Measurements from ENCODE around the gene GRXCR2.
"Not testable (repeated sequence)": the region's sequence is repeated elsewhere in the genome, so short reads cannot be mapped to it uniquely, and the experiment has no call there.

Gene GRXCR2

DNA sequence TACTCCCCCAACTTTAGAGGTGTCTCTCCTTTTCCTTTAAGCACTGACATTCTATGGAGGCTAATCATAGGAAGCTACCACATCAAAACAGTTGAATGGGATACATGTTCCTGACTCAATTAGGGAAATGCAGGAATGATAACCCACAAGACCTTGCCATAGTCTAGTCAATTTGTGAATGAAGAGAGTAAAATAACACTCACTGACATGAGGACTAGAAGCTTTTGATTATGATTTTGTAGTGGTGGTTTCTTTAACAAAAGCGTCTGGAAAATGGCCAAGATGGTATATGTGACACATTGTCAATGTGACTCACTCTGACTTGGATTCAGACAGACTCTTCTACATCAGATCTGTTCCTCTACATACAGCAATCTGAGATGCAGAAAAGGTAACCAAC is 24.0 kb downstream of the GRXCR2 start:
- H3K27ac ChIP-seq = no peak overlapping the region
- TF ChIP-seq, protein P1, sequence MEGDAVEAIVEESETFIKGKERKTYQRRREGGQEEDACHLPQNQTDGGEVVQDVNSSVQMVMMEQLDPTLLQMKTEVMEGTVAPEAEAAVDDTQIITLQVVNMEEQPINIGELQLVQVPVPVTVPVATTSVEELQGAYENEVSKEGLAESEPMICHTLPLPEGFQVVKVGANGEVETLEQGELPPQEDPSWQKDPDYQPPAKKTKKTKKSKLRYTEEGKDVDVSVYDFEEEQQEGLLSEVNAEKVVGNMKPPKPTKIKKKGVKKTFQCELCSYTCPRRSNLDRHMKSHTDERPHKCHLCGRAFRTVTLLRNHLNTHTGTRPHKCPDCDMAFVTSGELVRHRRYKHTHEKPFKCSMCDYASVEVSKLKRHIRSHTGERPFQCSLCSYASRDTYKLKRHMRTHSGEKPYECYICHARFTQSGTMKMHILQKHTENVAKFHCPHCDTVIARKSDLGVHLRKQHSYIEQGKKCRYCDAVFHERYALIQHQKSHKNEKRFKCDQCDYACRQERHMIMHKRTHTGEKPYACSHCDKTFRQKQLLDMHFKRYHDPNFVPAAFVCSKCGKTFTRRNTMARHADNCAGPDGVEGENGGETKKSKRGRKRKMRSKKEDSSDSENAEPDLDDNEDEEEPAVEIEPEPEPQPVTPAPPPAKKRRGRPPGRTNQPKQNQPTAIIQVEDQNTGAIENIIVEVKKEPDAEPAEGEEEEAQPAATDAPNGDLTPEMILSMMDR (conservative IDR thresholded peaks at IDR 0.05) = no peak
- no peak for TF ChIP-seq ZFX (IDR thresholded peaks at IDR 0.05)

DNA sequence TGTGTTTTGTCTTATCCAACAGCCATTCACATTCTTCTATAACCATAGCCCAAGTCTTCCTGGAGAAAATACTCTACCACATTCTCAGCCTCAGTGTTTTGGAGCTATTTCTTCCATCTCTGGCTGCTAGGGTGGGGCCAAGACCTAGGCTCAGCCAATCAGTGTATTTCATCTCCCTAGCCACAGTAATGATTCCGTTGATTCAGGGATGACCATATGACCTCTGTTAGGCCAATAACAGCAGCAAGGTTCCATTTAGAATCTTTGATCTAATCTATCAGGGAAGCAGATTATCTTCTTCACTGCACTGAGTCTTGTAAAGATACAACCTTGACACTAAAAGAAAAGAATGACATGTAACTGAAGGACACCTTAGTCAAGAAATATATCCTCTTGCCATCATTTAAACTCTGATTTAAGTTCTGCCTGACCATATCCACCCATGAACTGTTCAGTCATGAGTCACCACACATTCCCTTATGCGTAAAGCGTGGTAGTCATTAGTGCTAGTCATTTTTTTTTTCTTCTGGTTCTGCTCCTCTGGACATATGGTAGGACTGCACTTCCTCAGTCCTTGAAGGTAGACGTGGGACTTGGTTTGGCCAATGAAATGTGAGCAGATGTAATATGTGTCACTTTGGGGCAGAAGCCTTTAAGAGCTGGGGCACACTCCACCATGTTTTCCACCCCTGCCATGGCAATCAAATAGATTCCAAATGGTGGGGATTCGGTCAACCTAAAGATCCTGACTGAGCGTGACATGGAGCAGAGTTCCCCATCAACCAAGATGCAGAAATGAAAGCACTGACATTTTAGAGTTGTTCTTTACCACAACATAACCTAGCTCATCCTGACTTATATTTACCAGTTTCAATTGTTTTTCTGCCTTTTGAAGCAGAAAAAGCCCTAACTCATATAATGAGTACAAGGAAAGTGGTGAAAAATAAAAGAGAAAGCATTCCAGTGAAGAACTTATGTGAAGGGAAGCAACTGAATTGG is 25.0 kb downstream of the GRXCR2 start:
- no peak for TF ChIP-seq ZFX (IDR thresholded peaks at IDR 0.05)
- TF ChIP-seq, protein P1 (conservative IDR thresholded peaks at IDR 0.05) = no peak
- no peak overlapping the region for H3K27ac ChIP-seq

DNA sequence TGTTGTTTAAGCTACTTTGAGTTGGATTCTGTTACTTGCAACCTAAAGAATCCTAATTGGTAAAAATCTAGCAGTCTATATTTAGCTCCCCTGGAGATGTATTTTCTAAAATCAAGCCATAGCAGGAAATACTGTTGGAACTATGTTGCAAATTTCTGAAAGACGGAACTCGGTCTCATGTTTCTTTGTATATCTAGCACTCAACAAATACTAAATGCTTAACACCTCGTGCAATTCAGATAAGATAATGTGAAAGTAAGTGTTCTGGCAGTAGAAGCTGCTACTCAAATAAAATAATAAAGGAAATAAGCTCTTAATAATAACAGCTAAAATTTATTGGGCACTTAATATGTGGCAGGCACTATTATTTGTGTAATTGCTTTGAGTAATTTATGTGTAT is 26.7 kb downstream of the GRXCR2 start:
- TF ChIP-seq, protein P1 (conservative IDR thresholded peaks at IDR 0.05) = no peak
- TF ChIP-seq ZFX (IDR thresholded peaks at IDR 0.05) = no peak
- H3K27ac ChIP-seq = no peak overlapping the region

DNA sequence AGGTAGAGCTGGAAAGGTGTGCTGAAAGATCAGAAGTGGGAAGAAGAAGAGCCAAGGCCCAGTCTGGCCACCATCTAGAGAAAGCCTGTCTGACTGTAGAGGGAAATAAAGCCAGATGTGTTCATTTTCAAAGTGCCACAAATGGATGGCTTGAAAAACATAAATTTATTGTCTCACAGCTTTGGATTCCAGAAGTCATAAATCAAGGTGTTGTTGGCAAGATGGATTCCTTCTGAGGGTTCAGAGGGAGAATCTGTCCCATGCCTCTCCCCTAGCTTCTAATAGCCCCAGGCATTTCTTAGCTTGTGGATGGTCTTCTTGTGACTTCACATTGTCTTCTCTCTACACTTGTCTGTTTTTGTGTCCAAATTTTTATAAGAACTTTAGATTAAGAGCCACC is 31.5 kb downstream of the GRXCR2 start:
- H3K27ac ChIP-seq = no peak overlapping the region
- TF ChIP-seq ZFX (IDR thresholded peaks at IDR 0.05) = no peak
- TF ChIP-seq, protein P1 (conservative IDR thresholded peaks at IDR 0.05) = no peak

DNA sequence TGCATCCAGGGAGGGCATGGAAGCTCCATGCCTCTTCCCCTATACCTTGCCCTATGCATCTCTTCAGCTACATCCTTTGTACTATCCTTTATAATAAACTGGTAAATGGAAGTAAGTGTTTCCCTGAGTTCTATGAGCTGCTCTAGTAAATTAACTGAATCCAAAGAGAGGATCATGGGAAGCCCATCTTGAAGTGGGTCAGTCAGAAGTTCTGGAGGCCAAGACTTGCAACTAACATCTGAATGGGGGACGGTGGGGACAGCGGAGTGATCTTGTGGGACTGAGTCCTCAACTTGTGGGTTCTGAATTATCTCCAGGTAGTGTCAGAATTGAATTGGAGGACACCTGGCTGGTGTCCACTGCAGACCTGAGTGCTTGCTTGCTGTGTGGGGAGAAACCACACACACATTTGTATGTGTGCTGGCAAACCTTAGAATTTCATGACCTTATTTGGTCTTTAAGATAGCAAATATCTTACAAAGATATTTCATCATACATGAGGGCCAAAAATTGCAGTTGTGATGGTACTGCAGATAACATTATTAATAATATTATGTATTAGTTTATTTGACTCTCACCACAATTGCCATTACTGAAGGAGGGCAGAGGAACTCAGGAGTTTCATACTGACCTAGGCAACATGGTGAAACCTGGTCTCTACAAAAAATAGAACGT is 32.2 kb downstream of the GRXCR2 start:
- no peak overlapping the region for H3K27ac ChIP-seq
- TF ChIP-seq, protein P1 (conservative IDR thresholded peaks at IDR 0.05) = no peak
- TF ChIP-seq ZFX (IDR thresholded peaks at IDR 0.05) = no peak

DNA sequence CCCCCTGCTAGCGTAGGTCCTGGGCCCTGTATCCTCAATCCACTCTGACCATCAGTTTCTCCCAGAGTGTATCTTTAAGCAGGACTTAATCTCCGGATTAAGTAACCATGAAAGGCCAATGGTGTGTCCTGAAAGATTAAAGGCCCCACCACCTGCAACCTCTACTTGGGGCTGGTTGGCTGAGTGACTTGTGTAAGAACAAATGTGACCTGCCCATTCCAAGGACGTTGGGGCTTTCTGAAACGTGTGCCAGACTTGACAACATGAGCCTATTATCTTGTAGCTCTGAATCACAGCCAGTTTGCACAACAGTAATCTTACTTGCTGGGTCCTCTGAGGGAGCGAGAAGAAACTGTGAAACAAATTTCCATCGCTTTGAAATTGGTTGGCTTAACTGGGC is 34.5 kb downstream of the GRXCR2 start:
- H3K27ac ChIP-seq = no peak overlapping the region
- TF ChIP-seq, protein P1 (conservative IDR thresholded peaks at IDR 0.05) = no peak
- no peak for TF ChIP-seq ZFX (IDR thresholded peaks at IDR 0.05)

DNA sequence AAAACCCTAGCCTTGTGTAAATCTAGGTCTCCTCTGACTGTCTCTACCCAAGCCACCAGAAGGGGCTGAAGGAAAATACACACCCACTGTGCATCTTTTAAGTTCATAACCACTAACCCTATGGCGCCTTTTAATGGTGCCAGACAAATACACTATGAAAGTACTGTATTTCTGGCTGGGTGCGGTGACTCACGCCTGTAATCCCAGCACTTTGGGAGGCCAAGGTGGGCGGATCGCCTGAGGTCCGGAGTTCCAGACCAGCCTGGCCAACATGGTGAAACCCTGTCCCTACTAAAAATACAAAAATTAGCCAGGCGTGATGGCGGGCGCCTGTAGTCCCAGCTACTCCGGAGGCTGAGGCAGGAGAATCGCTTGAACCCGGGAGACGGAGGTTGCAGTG is 36.6 kb downstream of the GRXCR2 start:
- not testable (repeated sequence) for H3K27ac ChIP-seq
